ENCODE data around the gene RPUSD4. TPM values are rescaled to one million over a fixed set of nuclear protein-coding genes. Genes with fewer than 3 reads are reported as not detected.

The RPUSD4 gene
- total RNA-seq (10 to 100 TPM; 21.0 to 50.0 (median 34.2) TPM), polyA plus RNA-seq (10 to 100 TPM; 15.4 to 25.8 TPM)
- long read RNA-seq, donor 1, transcript RPUSD4-201 (7 exons, 2,512 nt): major isoform, 127 of 145 reads
- long read RNA-seq, donor 1, partial matches to known transcripts: 7 of 145 reads
- long read RNA-seq, donor 1, other reads (novel, unspliced or antisense): 7 of 145 reads
- long read RNA-seq, donor 2, transcript RPUSD4-201 (7 exons, 2,512 nt): major isoform, 413 of 522 reads
- long read RNA-seq, donor 2, partial matches to known transcripts: 23 of 522 reads
- long read RNA-seq, donor 2, other reads (novel, unspliced or antisense): 81 of 522 reads
- long read RNA-seq, donor 3, transcript RPUSD4-201 (7 exons, 2,512 nt): major isoform, 108 of 119 reads
- long read RNA-seq, donor 3, partial matches to known transcripts: 1 of 119 reads
- long read RNA-seq, donor 3, other reads (novel, unspliced or antisense): 9 of 119 reads

GRCh38 chr11:126211236-126212088, at the start of gene RPUSD4, which contains the start of gene FAM118B:
Gene RPUSD4, minus strand, starts transcription at chr11:126211650. Its CDS starts 12 bp downstream, at chr11:126211638.
Gene FAM118B, plus strand, starts transcription at chr11:126211782. Its CDS starts 23,220 bp downstream, at chr11:126235002.
- Histone ChIP-seq H3K27me3 (no peaks in the 10 kb centered on the region), H3K27ac (peak within 1 kb of the TSS in 11 of 12 donors; percentile 63 to 86 (median 72)), H3K4me3 (peak within 1 kb of the TSS; percentile 52 to 97 (median 80)), H3K36me3 (peaks cover 0 to 37% (median 28%) of the 10 kb centered on the region in 9 donors), H3K9me3 (no peaks in the 10 kb centered on the region), H3K4me1 (peaks cover 0 to 43% (median 24%) of the 10 kb centered on the region in 12 donors)
- intact Hi-C loops (cut with DNase I): loop anchor here (1.0 to 10.0 kb wide), 6 partner anchors 53 to 149 kb away; partner anchors contain the start of genes SRPRA (in 9 of the 10), FOXRED1 (in 8 of the 10) and CDON (in 1 of the 10)
- peak; percentile 44 to 94 for TF ChIP-seq POLR2A (IDR thresholded peaks at IDR 0.05)
- TF ChIP-seq, protein P1, sequence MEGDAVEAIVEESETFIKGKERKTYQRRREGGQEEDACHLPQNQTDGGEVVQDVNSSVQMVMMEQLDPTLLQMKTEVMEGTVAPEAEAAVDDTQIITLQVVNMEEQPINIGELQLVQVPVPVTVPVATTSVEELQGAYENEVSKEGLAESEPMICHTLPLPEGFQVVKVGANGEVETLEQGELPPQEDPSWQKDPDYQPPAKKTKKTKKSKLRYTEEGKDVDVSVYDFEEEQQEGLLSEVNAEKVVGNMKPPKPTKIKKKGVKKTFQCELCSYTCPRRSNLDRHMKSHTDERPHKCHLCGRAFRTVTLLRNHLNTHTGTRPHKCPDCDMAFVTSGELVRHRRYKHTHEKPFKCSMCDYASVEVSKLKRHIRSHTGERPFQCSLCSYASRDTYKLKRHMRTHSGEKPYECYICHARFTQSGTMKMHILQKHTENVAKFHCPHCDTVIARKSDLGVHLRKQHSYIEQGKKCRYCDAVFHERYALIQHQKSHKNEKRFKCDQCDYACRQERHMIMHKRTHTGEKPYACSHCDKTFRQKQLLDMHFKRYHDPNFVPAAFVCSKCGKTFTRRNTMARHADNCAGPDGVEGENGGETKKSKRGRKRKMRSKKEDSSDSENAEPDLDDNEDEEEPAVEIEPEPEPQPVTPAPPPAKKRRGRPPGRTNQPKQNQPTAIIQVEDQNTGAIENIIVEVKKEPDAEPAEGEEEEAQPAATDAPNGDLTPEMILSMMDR (IDR thresholded peaks at IDR 0.05): no peak
- 0 to 1% (median 1%) methylated on average over 53 to 62 of the region's 62 CpGs for WGBS, 4 donors
- peak; percentile 98 to 99 (median 99) for DNase-seq
- ATAC-seq: peak; percentile 97 to 99 (median 99)

DNA sequence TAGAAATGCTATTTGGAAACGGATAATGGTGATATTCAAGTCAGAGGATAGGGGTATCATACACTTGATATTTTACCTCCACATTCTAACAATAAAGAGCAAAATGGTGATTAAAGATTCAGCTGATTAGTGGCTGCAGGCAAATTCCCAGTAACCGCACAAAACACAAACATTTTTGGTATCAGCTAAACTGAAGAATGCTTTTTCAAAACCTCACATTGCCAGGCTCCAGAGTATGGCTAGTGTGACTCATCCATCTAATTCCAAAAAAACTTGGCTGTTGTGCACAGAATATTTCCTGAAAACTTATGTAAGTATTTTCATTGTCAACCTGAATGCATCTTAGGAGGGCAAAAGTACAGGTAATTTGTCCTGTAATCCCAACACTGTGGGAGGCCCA, 46.3 kb upstream of the RPUSD4 start:
- Histone ChIP-seq H3K9me3 (no peaks in the 10 kb centered on the region), H3K4me1 (peaks cover 0 to 19% (median 0%) of the 10 kb centered on the region in 12 donors), H3K27me3 (no peaks in the 10 kb centered on the region), H3K36me3 (peaks cover 0 to 92% (median 78%) of the 10 kb centered on the region in 9 donors), H3K27ac (no peak overlapping the region), H3K4me3 (no peak overlapping the region)
- TF ChIP-seq POLR2A (IDR thresholded peaks at IDR 0.05): no peak
- TF ChIP-seq, protein P1 (IDR thresholded peaks at IDR 0.05): no peak
- 92 to 98% (median 93%) methylated on average over 2 of the region's 2 CpGs for WGBS, 4 donors
- intact Hi-C loops (cut with DNase I): no loop called here
- DNase-seq: no peak
- no peak for ATAC-seq

GRCh38 chr11:126257144-126257543, 45.7 kb upstream of the RPUSD4 start:
- no peak for ATAC-seq
- DNase-seq: no peak
- Histone ChIP-seq H3K4me3 (no peak overlapping the region), H3K27ac (no peak overlapping the region), H3K36me3 (peaks cover 0 to 91% (median 78%) of the 10 kb centered on the region in 9 donors), H3K27me3 (no peaks in the 10 kb centered on the region), H3K4me1 (peaks cover 0 to 19% (median 0%) of the 10 kb centered on the region in 12 donors), H3K9me3 (no peaks in the 10 kb centered on the region)
- intact Hi-C loops (cut with DNase I): no loop called here
- WGBS, 4 donors: 88 to 99% (median 93%) methylated on average over 2 of the region's 2 CpGs
- TF ChIP-seq, protein P1 (IDR thresholded peaks at IDR 0.05): no peak

Data from heart left ventricle (tissue), 16 donors.